NCI-H82 treated with DMSO at 0.1 percent for 48 hours (cell line): Measurements from ENCODE around the gene RREB1.

Source experiments
- DNase-seq: peaks from one replicate; lab custom pipeline; 2025; ENCODE audit not compliant: unreplicated experiment; lab: John Stamatoyannopoulos, UW

Gene RREB1

GRCh38 chr6:7282097-7282906 is 174.5 kb downstream of the RREB1 start:
- DNase-seq, result no peak

- DNase-seq, result no peak
These were observed 175.9 kb downstream of the RREB1 start for GRCh38 chr6:7283676-7284075.

- DNase-seq, result no peak
These were observed 177.7 kb downstream of the RREB1 start for GRCh38 chr6:7285416-7285815.

- no peak for DNase-seq
These were observed 182.3 kb downstream of the RREB1 start for GRCh38 chr6:7290079-7290478.

GRCh38 chr6:7292596-7293255 is 185.0 kb downstream of the RREB1 start:
- DNase-seq, result no peak

GRCh38 chr6:7295916-7296315 is 188.2 kb downstream of the RREB1 start:
- DNase-seq, result no peak

GRCh38 chr6:7296602-7297001 is 188.8 kb downstream of the RREB1 start:
- DNase-seq, result no peak

GRCh38 chr6:7298113-7298512 is 190.4 kb downstream of the RREB1 start:
- DNase-seq, result no peak

- DNase-seq, result no peak
These were observed 193.2 kb downstream of the RREB1 start for GRCh38 chr6:7300926-7301325.
